ENCODE measurements around the gene MAG. TPM values are rescaled to one million over a fixed set of nuclear protein-coding genes. Genes with fewer than 3 reads are reported as not detected.

Gene MAG
- total RNA-seq, 1 experiment from 2014 or later, result not detected

- Histone ChIP-seq H2BK15ac (ENCODE audit: low read depth, low read length) (no peak overlapping the region), H2BK20ac (ENCODE audit: low read depth, low read length, poor library complexity, severe bottlenecking) (no peak overlapping the region), H3K14ac (ENCODE audit: insufficient read depth, low read length) (no peak overlapping the region), H3K79me2 (ENCODE audit: insufficient read depth, low read length) (no peaks in the 10 kb centered on the region), H3T11ph (ENCODE audit: low read length) (no peak overlapping the region), H2AK5ac (ENCODE audit: insufficient read length, low read length) (no peak overlapping the region), H2BK12ac (ENCODE audit: insufficient read length, low read depth, low read length) (no peak overlapping the region), H4K91ac (ENCODE audit: insufficient read length, low read depth, low read length) (no peak overlapping the region), H3K4me1 (ENCODE audit: insufficient read depth, low read length) (no peaks in the 10 kb centered on the region), H3K9me3 (ENCODE audit: control insufficient read depth, low read depth, low read length) (no peaks in the 10 kb centered on the region), H3K27me3 (ENCODE audit: insufficient read depth, low read length) (no peaks in the 10 kb centered on the region), H3K56ac (ENCODE audit: insufficient read length, low read depth, low read length) (no peak overlapping the region), H3K4me2 (ENCODE audit: insufficient read depth, insufficient read length, low read length) (no peak overlapping the region), H3K23me2 (ENCODE audit: insufficient read length, low read depth, low read length, poor library complexity, severe bottlenecking) (no peaks in the 10 kb centered on the region), H4K5ac (ENCODE audit: insufficient read length, low read depth, low read length) (no peak overlapping the region), H2BK120ac (ENCODE audit: low read depth, low read length, poor library complexity, severe bottlenecking) (no peak overlapping the region), H3K9ac (ENCODE audit: extremely low read depth, insufficient read length, low read length) (no peak overlapping the region), H3K18ac (ENCODE audit: insufficient read length, low read depth, low read length) (no peak overlapping the region), H3K4ac (ENCODE audit: low read depth, low read length) (no peak overlapping the region), H4K20me1 (ENCODE audit: control insufficient read depth, insufficient read depth, insufficient read length) (no peaks in the 10 kb centered on the region), H3K27ac (ENCODE audit: insufficient read length, low read depth, low read length) (no peak overlapping the region), H4K8ac (replicated peaks; ENCODE audit: insufficient read length, low read depth, low read length) (no peak overlapping the region), H3K79me1 (ENCODE audit: insufficient read depth, low read depth, low read length, poor library complexity, severe bottlenecking) (no peaks in the 10 kb centered on the region), H2AFZ (ENCODE audit: low read length) (no peak overlapping the region), H2BK5ac (ENCODE audit: insufficient read length, low read length) (no peak overlapping the region), H3K23ac (ENCODE audit: insufficient read length, low read depth, low read length) (no peak overlapping the region)
- TF ChIP-seq, protein P1, sequence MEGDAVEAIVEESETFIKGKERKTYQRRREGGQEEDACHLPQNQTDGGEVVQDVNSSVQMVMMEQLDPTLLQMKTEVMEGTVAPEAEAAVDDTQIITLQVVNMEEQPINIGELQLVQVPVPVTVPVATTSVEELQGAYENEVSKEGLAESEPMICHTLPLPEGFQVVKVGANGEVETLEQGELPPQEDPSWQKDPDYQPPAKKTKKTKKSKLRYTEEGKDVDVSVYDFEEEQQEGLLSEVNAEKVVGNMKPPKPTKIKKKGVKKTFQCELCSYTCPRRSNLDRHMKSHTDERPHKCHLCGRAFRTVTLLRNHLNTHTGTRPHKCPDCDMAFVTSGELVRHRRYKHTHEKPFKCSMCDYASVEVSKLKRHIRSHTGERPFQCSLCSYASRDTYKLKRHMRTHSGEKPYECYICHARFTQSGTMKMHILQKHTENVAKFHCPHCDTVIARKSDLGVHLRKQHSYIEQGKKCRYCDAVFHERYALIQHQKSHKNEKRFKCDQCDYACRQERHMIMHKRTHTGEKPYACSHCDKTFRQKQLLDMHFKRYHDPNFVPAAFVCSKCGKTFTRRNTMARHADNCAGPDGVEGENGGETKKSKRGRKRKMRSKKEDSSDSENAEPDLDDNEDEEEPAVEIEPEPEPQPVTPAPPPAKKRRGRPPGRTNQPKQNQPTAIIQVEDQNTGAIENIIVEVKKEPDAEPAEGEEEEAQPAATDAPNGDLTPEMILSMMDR (conservative IDR thresholded peaks at IDR 0.05), result no peak
- no peak for DNase-seq
- H3K27ac Mint-ChIP-seq, result no peak overlapping the region
- H3K4me1 Mint-ChIP-seq, result peaks cover 12% of the 10 kb centered on the region in 2 experiments
- no peak overlapping the region for H3K4me3 Mint-ChIP-seq
- no peaks in the 10 kb centered on the region for H3K27me3 Mint-ChIP-seq (ENCODE audit: low read depth)
- WGBS (ENCODE audit: extremely low coverage, insufficient read length, low lambda C conversion rate), result no CpG with 5 or more reads among the region's 10 CpGs
- H3K36me3 Mint-ChIP-seq (ENCODE audit: insufficient read depth in 1 of 3, low read depth in 3 of 3), result peaks cover 29 to 84% (median 77%) of the 10 kb centered on the region in 3 experiments
- H3K9me3 Mint-ChIP-seq, result no peaks in the 10 kb centered on the region
These were observed 31.2 kb upstream of the MAG start for GRCh38 chr19:35260694-35261304.

Data from H9 (cell line).